NB4 (cell line): ENCODE results near the gene PHF20.

ENCODE experiments used
- CTCF ChIP-seq: IDR thresholded peaks from one replicate; pipeline ENCODE4 v1.5.1; 2012; ENCODE audit warnings: low read depth, low read length
- MYC ChIP-seq: IDR thresholded peaks from 2 replicates; pipeline ENCODE4 v1.6.1; 2011; ENCODE audit warnings: low read depth, low read length
- POLR2A ChIP-seq: IDR thresholded peaks from 2 replicates; pipeline ENCODE4 v1.6.1; 2011; ENCODE audit warnings: mild to moderate bottlenecking; ENCODE audit not compliant: insufficient read length; ENCODE audit errors: extremely low read depth

DNA sequence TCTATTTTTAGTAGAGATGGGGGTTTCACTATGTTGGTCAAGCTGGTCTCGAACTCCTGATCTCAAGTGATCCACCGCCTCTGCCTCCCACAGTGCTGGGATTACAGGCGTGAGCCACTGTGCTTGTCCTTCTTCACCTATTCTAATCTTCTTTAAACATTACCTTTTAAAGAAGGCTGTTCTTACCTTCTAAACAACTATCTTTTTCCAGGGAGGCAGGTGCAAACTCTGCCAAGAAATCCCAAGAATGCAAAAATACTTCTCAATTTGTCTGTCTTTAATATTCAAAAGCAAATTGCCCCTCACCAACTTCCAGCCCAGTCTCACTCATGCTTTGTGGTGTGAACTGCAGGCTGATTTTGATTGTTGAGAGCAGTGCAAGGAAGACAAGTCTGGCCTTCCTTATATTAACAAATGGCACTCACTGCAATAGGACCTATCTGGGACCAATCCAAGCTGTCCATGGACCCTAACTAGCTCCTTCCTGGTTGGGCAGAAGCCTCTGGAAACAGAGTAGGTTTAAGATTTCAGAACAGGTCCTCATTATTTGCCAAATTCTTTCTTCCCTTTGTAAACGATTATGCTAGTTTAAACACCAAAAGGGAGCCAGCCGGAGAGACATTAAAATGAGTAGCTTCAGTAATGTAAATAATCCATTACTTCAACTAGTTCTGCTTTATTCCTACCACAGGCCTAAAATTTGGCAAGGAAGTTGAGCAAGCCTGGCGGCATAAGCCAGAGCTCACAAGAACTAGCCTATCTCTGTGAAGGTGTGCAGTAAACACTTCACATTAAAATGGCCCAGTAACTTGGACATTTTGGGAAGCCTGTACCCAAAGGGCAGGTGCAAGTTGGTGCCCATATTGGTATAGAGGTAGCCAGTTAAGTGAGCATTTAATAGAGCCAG is 180.9 kb downstream of the PHF20 start:
- TF ChIP-seq CTCF: no peak
- TF ChIP-seq POLR2A: no peak
- 0 out of 2 replicates have a peak, but pooled peaks have one; percentile 38 for TF ChIP-seq MYC
